Measurements from ENCODE around the gene MMP24OS. TPM values are rescaled to one million over a fixed set of nuclear protein-coding genes. Genes with fewer than 3 reads are reported as not detected.

MMP24OS gene
- total and polyA plus RNA-seq, 2 of the 4 experiments (the other 2 are of a cell fraction), result 5.9 to 64.9 TPM

GRCh38 chr20:35303735-35304491, 26.0 kb upstream of the MMP24OS start:
- Histone ChIP-seq H3K9me3 (ENCODE audit: control insufficient read depth, insufficient read depth, low read length) (no peaks in the 10 kb centered on the region), H3K4me1 (ENCODE audit: control insufficient read depth, insufficient read depth, low read length) (peaks cover 59% of the 10 kb centered on the region), H2AK5ac (ENCODE audit: low read depth, low read length) (peak overlapping the region; percentile 99), H2BK5ac (ENCODE audit: low read depth, low read length, poor library complexity, severe bottlenecking) (peak overlapping the region; percentile 92), H3K9me1 (ENCODE audit: insufficient read depth, low read length) (peaks cover 52% of the 10 kb centered on the region), H3K56ac (ENCODE audit: extremely low read depth, insufficient read depth, low read length) (peak overlapping the region; percentile 53; the same call in 1 of the 2 replicates), H3K36me3 (ENCODE audit: control insufficient read depth, insufficient read depth, low read length) (no peaks in the 10 kb centered on the region), H3K27ac (ENCODE audit: insufficient read depth, low read length) (peak overlapping the region; percentile 85), H4K20me1 (ENCODE audit: insufficient read depth, low read length) (no peaks in the 10 kb centered on the region), H3K4me3 (ENCODE audit: insufficient read depth, low read depth, low read length) (no peak overlapping the region), H4K91ac (ENCODE audit: insufficient read depth, low read depth, low read length) (peak overlapping the region; percentile 99), H3K27me3 (ENCODE audit: control insufficient read depth, insufficient read depth, low read length) (no peaks in the 10 kb centered on the region), H2AFZ (replicated peaks; ENCODE audit: low read length, poor library complexity) (peak overlapping the region; percentile 63), H4K5ac (ENCODE audit: low read depth, low read length) (peak overlapping the region; percentile 84), H3K18ac (ENCODE audit: low read depth, low read length) (peak overlapping the region; percentile 78), H2BK15ac (ENCODE audit: low read depth, low read length) (peak overlapping the region; percentile 98; the same call in 2 of the 3 replicates), H3K9ac (ENCODE audit: low read depth, low read length) (0 out of 2 replicates have a peak overlapping the region, but pooled peaks have one; percentile 1), H3K79me1 (ENCODE audit: low read depth in 1 of 2, low read length in 2 of 2) (peaks cover 0 to 42% of the 10 kb centered on the region in 2 experiments; a peak in 2 of 4 replicates), H4K8ac (ENCODE audit: low read depth in 2 of 2, low read length in 2 of 2) (peak overlapping the region; percentile 66 to 95), H2AK9ac (replicated peaks; ENCODE audit: low read depth, low read length, poor library complexity) (peak overlapping the region; percentile 85), H3K23ac (ENCODE audit: low read depth, low read length) (peak overlapping the region; percentile 83), H3K4ac (ENCODE audit: low read depth, low read length) (peak overlapping the region; percentile 99), H2BK120ac (ENCODE audit: low read depth, low read length) (peak overlapping the region; percentile 96), H2BK20ac (ENCODE audit: low read depth, low read length) (peak overlapping the region; percentile 94), H3K4me2 (ENCODE audit: low read depth, low read length) (no peak overlapping the region), H3K14ac (replicated peaks; ENCODE audit: low read depth, low read length) (peak overlapping the region; percentile 82)
- ATAC-seq (ENCODE audit: low read depth), result peak; percentile 33
- ChIA-PET POLR2A (ENCODE audit: unreplicated experiment) (interaction anchor here (1.3 to 1.5 kb wide), 2 partner anchors 139 to 145 kb away, joined by 3 read pairs; no protein-coding TSS in a partner anchor), CTCF (interaction anchor here (0.6 to 2.5 kb wide), 10 partner anchors 13 to 183 kb away, joined by 3 to 13 read pairs (median 4); partner anchors contain the start of gene EIF6)
- DNase-seq, result peak; percentile 92
- no TSS peak for BruUV-seq (replicated peaks)
- WGBS, 2 experiments (ENCODE audit: extremely low coverage in 2 of 2, insufficient read length in 1 of 2), result no CpG with 5 or more reads among the region's 18 CpGs
- TF ChIP-seq FOS (IDR thresholded peaks at IDR 0.05; ENCODE audit: low read depth, low read length) (no peak), USF2 (IDR thresholded peaks at IDR 0.05; ENCODE audit: low read depth, low read length) (no peak), SMC3 (IDR thresholded peaks at IDR 0.05; ENCODE audit: low read depth, low read length) (peak; percentile 85), RAD21 (IDR thresholded peaks at IDR 0.05; ENCODE audit: low read length) (peak; percentile 96), BHLHE40 (IDR thresholded peaks at IDR 0.05; ENCODE audit: low read depth, low read length) (no peak), RFX5 (IDR thresholded peaks at IDR 0.05; ENCODE audit: low read depth, low read length) (no peak), MXI1 (IDR thresholded peaks at IDR 0.05; ENCODE audit: borderline replicate concordance, low read depth, low read length) (no peak), CTCF (conservative IDR thresholded peaks at IDR 0.05; ENCODE audit: low read depth, low read length) (peak; percentile 94), MAZ (IDR thresholded peaks at IDR 0.05; ENCODE audit: borderline replicate concordance, low read depth, low read length) (peak; percentile 73; the same call in 1 of the 2 replicates), RCOR1 (IDR thresholded peaks at IDR 0.05; ENCODE audit: insufficient replicate concordance, low read length) (no peak), ELK1 (IDR thresholded peaks at IDR 0.05; ENCODE audit: borderline replicate concordance, low read depth, low read length) (no peak)
- dilution Hi-C loops (cut with HindIII; ENCODE audit: low sequenced_read_pairs, unreplicated experiment), result no loop called here
- in situ Hi-C loops (cut with MboI; ENCODE audit: low sequenced_read_pairs), result no loop called here
- intact Hi-C loops (cut with micrococcal nuclease), result loop anchor here (1.0 to 5.0 kb wide), 3 partner anchors 68 to 143 kb away; no protein-coding TSS in a partner anchor
